ENCODE data around the gene SNUPN.
"Not testable (repeated sequence)": the region's sequence is repeated elsewhere in the genome, so short reads cannot be mapped to it uniquely, and the experiment has no call there.

Gene SNUPN

DNA sequence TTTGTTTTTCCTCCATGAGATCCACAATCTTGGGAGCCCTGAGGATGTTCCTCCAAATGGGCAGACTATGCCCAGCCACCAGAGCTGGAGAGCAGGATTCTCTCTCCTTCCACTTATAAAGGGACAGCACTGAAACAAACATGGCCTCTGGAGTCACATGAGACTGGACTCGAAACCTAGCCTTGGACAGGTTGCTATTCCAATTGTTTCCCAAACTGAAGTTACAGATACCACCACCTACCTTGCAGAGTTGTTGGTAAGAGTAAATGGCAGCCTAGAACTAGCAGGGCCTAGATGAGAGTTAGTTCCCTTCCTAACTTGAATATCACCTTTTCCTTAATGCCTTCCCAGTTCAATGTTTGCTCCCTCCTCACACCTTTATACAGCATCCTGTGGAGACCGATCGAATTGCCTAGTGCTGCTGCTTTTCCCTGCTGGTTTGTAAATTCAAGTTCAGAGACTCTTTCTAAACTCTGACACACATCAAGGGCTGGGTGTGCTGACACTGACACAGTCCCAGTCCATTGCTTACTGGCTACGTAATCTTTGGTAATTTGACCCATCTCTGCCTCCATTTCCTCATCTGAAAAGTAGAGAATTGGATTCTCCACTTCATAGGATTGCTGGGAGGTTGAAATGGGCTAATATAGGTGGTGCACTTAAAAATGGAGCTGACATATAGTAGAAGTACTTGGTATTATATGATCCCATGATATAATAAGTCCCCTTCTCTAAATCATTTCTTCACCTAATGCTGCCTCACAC lies 11.9 kb upstream of the SNUPN start:
- no peak for DNase-seq (ENCODE audit: low read depth, low spot score)

- DNase-seq (ENCODE audit: low read depth, low spot score) = no peak
Measured at GRCh38 chr15:75636026-75636425, 10.5 kb upstream of the SNUPN start.

DNA sequence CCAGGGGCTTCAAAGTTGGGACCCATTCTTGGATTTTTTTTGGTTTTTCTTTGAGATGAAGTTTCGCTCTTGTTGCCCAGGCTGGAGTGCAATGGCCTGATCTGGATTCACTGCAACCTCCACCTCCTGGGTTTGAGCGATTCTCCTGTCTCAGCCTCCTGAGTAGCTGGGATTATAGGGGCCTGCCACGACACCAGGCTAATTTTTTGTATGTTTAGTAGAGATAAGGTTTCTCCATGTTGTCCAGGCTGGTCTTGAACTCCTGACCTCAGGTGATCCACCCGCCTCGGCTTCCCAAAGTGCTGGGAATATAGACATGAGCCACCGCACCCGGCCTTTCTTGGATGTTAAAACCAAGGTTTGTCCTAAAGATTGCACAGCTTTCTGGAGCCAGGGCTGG lies 8.4 kb upstream of the SNUPN start:
- not testable (repeated sequence) for DNase-seq (ENCODE audit: low read depth, low spot score)

GRCh38 chr15:75631935-75632334 lies 6.4 kb upstream of the SNUPN start:
- no peak for DNase-seq (ENCODE audit: low read depth, low spot score)

DNA sequence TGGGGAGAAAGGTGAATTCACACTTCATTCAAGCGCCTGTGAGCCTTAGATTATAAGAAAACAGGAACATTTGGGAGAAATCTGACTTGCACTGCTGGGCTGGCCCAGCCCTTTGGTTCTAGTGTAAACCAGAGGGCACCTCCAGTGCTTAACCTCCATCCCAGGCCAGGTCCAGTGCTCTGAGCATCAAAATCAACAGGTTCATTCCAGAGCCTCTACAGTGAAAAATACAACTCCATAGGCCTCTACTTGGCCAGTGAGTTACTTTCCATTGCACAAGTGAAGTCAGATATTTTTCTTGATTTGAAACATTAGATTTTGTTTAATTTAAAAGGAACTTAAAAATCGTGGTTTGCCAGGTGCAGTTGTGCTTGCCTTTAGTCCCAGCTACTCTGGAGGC lies 3.0 kb downstream of the SNUPN start:
- DNase-seq (ENCODE audit: low read depth, low spot score) = no peak

DNA sequence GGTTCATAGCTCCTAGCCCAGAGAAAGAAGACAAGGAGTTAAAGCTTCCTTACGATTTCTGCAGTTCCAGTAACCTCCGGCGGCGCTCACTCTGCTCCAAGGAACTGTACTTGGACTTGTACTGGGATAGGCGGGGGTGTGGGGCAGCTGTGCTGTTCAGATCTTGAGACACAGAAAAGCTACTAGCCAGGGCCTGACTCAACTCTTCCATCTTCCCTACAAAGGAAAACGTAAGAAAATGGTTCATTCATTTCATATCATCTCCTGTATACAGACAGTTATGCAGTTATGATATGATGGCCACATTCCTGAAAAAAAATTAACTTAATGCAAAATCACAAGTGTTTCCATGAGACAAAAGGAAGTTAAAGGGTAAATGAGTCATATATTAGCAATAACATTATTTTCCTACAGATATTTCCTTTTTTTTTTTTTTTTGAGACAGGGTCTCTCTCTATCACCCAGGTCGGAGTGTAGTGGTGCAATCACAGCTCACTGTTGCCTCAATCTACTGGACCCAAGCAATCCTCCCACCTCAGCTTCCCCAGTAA lies 4.6 kb downstream of the SNUPN start:
- DNase-seq (ENCODE audit: low read depth, low spot score) = no peak

GRCh38 chr15:75620058-75620820 lies 5.3 kb downstream of the SNUPN start:
- no peak for DNase-seq (ENCODE audit: low read depth, low spot score)

GRCh38 chr15:75616766-75617165 lies 8.8 kb downstream of the SNUPN start:
- DNase-seq (ENCODE audit: low read depth, low spot score) = no peak

DNA sequence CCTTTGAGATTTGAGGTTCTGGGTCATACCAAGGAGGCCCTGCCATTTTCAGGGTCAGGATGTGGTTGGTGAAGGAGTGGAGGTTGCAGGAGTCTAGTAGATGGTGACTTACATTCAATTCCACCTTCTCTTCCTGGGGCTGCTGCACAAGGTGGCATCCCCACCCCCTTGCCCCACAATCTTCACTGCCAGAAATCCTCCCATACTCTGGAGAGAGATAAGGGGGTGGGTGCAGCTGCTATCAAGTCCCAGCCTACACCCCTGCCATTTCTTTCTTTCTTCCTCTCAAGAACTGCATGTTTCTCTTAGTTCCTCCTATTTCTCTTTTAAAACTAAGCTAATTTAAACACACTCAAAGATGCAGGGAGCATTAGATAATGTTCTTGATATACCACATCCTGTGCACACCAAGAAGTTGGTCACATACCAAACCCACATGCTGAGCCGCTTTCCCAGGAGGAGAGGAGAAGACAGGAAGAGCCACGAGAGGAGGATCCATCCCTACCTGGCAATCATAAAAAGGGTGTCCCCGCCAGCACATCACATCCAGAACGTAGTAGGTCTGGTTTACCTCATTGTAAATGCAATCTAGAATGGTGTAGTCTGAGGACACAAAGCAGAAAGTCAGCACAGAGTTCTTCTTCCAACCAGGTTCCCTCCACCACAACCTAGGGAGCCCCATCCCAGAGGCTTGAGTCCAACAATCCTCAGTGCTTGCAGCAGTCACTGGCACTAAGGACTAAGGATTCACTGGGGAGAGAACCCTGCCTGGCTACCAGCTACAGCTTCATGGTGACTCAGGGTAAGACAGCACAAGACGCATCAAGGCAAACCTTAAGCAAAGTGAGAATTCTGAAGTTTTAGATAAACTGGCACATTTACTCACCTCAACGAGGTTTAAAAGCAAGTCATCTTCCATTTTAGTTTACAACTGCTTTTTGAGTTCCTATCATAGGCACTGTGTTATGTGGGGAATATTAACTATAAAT lies 18.5 kb downstream of the SNUPN start:
- DNase-seq (ENCODE audit: low read depth, low spot score) = no peak

DNA sequence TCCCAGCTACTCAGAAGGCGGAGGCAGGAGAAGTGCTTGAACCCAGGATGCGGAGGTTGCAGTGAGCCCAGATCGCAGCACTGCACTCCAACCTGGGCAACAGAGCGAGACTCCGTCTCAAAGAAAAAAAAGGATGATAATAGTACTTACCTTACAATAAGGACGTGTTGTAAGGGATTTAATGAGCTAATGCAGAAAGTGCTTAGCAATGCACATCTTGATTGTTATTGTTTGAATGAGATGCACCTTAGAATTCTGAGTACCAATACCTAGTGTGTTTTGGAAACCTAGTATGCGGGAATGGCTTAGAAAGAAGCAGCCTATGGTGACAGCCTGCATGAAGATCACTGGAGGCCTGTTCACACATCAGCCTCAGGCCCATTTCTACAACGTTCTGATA lies 19.5 kb downstream of the SNUPN start:
- DNase-seq (ENCODE audit: low read depth, low spot score) = no peak

- no peak for DNase-seq (ENCODE audit: low read depth, low spot score)
Measured at GRCh38 chr15:75599401-75599800, 26.1 kb downstream of the SNUPN start.

DNA sequence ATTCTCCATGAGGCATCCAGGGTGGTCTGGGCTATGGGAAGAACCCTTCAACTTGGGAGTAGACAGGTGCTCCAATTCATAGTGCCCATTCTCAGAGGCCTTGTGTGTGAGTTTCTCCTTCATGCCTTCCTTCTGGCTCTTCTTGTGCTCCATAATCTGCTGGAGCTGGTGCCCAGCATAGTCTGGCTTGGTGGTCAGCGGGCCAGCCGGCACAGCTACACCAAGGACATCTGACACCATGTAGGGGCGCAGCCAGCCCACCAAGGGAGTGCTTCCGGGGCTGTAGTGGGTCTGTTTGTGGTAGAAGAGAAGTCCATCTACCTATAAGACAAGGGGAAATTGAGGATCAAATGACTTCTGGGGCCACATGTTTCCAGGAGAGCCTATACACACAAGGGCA lies 27.2 kb downstream of the SNUPN start:
- DNase-seq (ENCODE audit: low read depth, low spot score) = no peak

- DNase-seq (ENCODE audit: low read depth, low spot score) = no peak
Measured at GRCh38 chr15:75597667-75598341, 27.7 kb downstream of the SNUPN start.

- no peak for DNase-seq (ENCODE audit: low read depth, low spot score)
Measured at GRCh38 chr15:75596703-75597345, 28.7 kb downstream of the SNUPN start.

- DNase-seq (ENCODE audit: low read depth, low spot score) = no peak
Measured at GRCh38 chr15:75594276-75594675, 31.2 kb downstream of the SNUPN start.

GRCh38 chr15:75591655-75592364 lies 33.7 kb downstream of the SNUPN start:
- no peak for DNase-seq (ENCODE audit: low read depth, low spot score)

GRCh38 chr15:75590239-75590638 lies 35.3 kb downstream of the SNUPN start:
- no peak for DNase-seq (ENCODE audit: low read depth, low spot score)

DNA sequence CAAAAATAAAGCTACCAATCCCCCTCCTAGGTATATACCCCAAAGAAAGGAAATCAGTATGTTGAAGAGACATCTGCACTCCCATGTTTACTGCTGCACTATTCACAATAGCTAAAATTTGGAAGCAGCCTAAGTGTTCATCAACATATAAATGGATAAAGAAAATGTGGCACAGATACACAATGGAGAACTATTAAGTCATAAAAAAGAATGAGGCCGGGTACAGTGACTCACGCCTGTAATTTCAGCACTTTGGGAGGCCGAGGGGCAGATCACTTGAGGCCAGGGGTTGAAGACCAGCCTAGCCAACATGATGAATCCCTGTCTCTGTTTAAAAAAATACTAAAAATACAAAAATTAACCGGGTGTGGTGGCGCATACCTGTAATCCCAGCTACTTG lies 36.5 kb downstream of the SNUPN start:
- no peak for DNase-seq (ENCODE audit: low read depth, low spot score)

- DNase-seq (ENCODE audit: low read depth, low spot score) = not testable (repeated sequence)
Measured at GRCh38 chr15:75586422-75586821, 39.1 kb downstream of the SNUPN start.

DNA sequence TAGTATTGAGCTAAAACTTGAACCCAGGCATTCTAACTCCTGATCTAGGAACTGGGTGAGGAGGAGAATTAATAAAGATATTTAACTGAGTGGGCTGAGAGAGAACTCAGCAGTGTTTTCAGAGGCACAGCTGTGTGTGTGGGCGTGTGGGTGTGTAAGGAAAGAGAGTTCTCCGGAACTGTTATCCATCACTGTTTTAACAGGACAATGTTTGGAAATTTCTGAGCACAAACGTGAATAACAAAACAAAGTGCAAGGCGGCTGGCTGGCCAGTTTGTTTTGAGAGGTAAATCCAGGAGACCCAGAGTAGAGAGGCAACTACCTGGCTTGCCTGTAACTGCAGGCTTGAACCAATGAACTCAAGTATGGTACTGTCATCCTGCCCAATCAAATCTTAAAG lies 41.4 kb downstream of the SNUPN start:
- no peak for DNase-seq (ENCODE audit: low read depth, low spot score)
